HEK293 (cell line): ENCODE data around the gene BTK.

Source experiments
- CTCF ChIA-PET: fragments of 350-600 bp; formaldehyde crosslinking; extraction: SDS; loops from one replicate; lab custom pipeline; 2021; ENCODE audit warnings: antibody characterized with exemption; lab: Yijun Ruan, JAX
- POLR2A ChIA-PET: fragments of 300-600 bp; formaldehyde crosslinking; extraction: SDS; loops from one replicate; lab custom pipeline; 2020; ENCODE audit warnings: antibody characterized with exemption, inconsistent platforms; lab: Yijun Ruan, JAX
- H3K27ac ChIP-seq: fragments of 200-500 bp; sonication (Bioruptor generic); 2 replicates; pipeline ENCODE4 v1.5.1; 2014; ENCODE audit warnings: low read depth, low read length, control low read depth, inconsistent platforms; ENCODE audit errors: extremely low read depth
- H3K36me3 ChIP-seq, 2 experiments: fragments of 200-500 bp in 1 of 2; sonication (Bioruptor generic) in 1 of 2; 1 replicate in 1 of 2; 2 replicates in 1 of 2; pipeline ENCODE4 v1.5.1; 2014 to 2017; ENCODE audit warnings: inconsistent platforms in 2 of 2, low read length in 2 of 2; ENCODE audit not compliant: control insufficient read depth in 2 of 2, insufficient read depth in 1 of 2
- H3K4me1 ChIP-seq: fragments of 200-500 bp; sonication (Bioruptor generic); 2 replicates; pipeline ENCODE4 v1.5.1; 2014; ENCODE audit warnings: mild to moderate bottlenecking, low read length, inconsistent platforms; ENCODE audit not compliant: control insufficient read depth, insufficient read depth
- H3K4me3 ChIP-seq: 2 replicates; pipeline ENCODE4 v1.5.1; 2011; ENCODE audit warnings: low read depth, mild to moderate bottlenecking, control low read depth, low read length, moderate library complexity
- H3K9me3 ChIP-seq: fragments of 200-500 bp; sonication (Bioruptor generic); 2 replicates; pipeline ENCODE4 v1.5.1; 2014; ENCODE audit warnings: low read depth, low read length, inconsistent platforms; ENCODE audit not compliant: control insufficient read depth, insufficient read depth
- BCL11A ChIP-seq: fragments of 450-650 bp; formaldehyde crosslinking; IDR thresholded peaks from 2 replicates; pipeline ENCODE4 v1.5.1; 2016; ENCODE audit warnings: low read depth, missing biosample characterization, missing genetic modification characterization
- HOXA7 ChIP-seq: sonication (generic); formaldehyde crosslinking; IDR thresholded peaks from 2 replicates; pipeline ENCODE4 v1.8.1; 2022; ENCODE audit warnings: missing genetic modification reagents, borderline replicate concordance
- HOXC10 ChIP-seq: sonication (generic); formaldehyde crosslinking; IDR thresholded peaks from 2 replicates; pipeline ENCODE4 v1.8.1; 2023; ENCODE audit warnings: mild to moderate bottlenecking, missing genetic modification reagents
- PRDM1 ChIP-seq: fragments of 450-650 bp; formaldehyde crosslinking; IDR thresholded peaks from 2 replicates; pipeline ENCODE4; 2016; ENCODE audit warnings: missing biosample characterization, missing genetic modification characterization
- ZNF112 ChIP-seq: fragments of 450-650 bp; formaldehyde crosslinking; IDR thresholded peaks from 2 replicates; pipeline ENCODE4 v1.5.0; 2017; ENCODE audit warnings: missing biosample characterization, missing genetic modification characterization
- ZNF138 ChIP-seq: fragments of 450-650 bp; formaldehyde crosslinking; IDR thresholded peaks from 2 replicates; pipeline ENCODE4 v1.5.1; 2016; ENCODE audit warnings: missing biosample characterization, missing genetic modification characterization, borderline replicate concordance
- ZNF175 ChIP-seq: fragments of 450-650 bp; formaldehyde crosslinking; IDR thresholded peaks from 2 replicates; pipeline ENCODE4 v1.5.1; 2016; ENCODE audit warnings: missing biosample characterization, missing genetic modification characterization
- ZNF19 ChIP-seq: fragments of 450-650 bp; formaldehyde crosslinking; IDR thresholded peaks from 2 replicates; pipeline ENCODE4; 2016; ENCODE audit warnings: missing biosample characterization, missing genetic modification characterization, low read depth
- ZNF223 ChIP-seq: fragments of 450-650 bp; formaldehyde crosslinking; IDR thresholded peaks from 2 replicates; pipeline ENCODE4 v1.5.1; 2016; ENCODE audit warnings: missing biosample characterization, missing genetic modification characterization
- ZNF274 ChIP-seq, 2 experiments: fragments of 200-500 bp in 1 of 2; fragments of 450-650 bp in 1 of 2; sonication (Bioruptor generic) in 1 of 2; formaldehyde crosslinking in 1 of 2; IDR thresholded peaks; 2 replicates each; pipeline versions ENCODE4 v1.5.1 to v1.6.1; 2014 to 2016; ENCODE audit warnings: borderline replicate concordance in 1 of 2, inconsistent platforms in 1 of 2, low read length in 1 of 2, missing biosample characterization in 1 of 2, missing genetic modification characterization in 1 of 2
- ZNF366 ChIP-seq: fragments of 450-650 bp; formaldehyde crosslinking; conservative IDR thresholded peaks from 2 replicates; pipeline ENCODE4 v1.5.1; 2016; ENCODE audit warnings: missing biosample characterization, missing genetic modification characterization
- ZNF521 ChIP-seq: fragments of 450-650 bp; formaldehyde crosslinking; IDR thresholded peaks from 2 replicates; pipeline ENCODE4 v1.5.1; 2017; ENCODE audit warnings: missing biosample characterization, mild to moderate bottlenecking, missing genetic modification characterization
- ZNF560 ChIP-seq: fragments of 450-650 bp; formaldehyde crosslinking; IDR thresholded peaks from 2 replicates; pipeline ENCODE4 v1.5.1; 2017; ENCODE audit warnings: missing biosample characterization, missing genetic modification characterization, borderline replicate concordance
- ZNF600 ChIP-seq: fragments of 450-650 bp; formaldehyde crosslinking; IDR thresholded peaks from 2 replicates; pipeline ENCODE4 v1.5.1; 2016; ENCODE audit warnings: missing biosample characterization, missing genetic modification characterization
- ZNF610 ChIP-seq: fragments of 450-650 bp; formaldehyde crosslinking; IDR thresholded peaks from 2 replicates; pipeline ENCODE4 v1.5.1; 2016; ENCODE audit warnings: missing biosample characterization, missing genetic modification characterization, borderline replicate concordance
- ZNF654 ChIP-seq: fragments of 450-650 bp; formaldehyde crosslinking; IDR thresholded peaks from 2 replicates; pipeline ENCODE4 v1.5.1; 2016; ENCODE audit warnings: low read depth, missing biosample characterization, missing genetic modification characterization
- ZNF658 ChIP-seq: fragments of 450-650 bp; formaldehyde crosslinking; IDR thresholded peaks from 2 replicates; pipeline ENCODE4; 2016; ENCODE audit warnings: missing biosample characterization, missing genetic modification characterization
- ZNF677 ChIP-seq: fragments of 450-650 bp; IDR thresholded peaks from 2 replicates; pipeline ENCODE4 v1.5.0; 2018; ENCODE audit warnings: missing biosample characterization, mild to moderate bottlenecking, missing genetic modification characterization, moderate library complexity
- ZNF76 ChIP-seq: fragments of 450-650 bp; formaldehyde crosslinking; IDR thresholded peaks from 2 replicates; pipeline ENCODE4; 2016; ENCODE audit warnings: low read depth, missing biosample characterization, missing genetic modification characterization, borderline replicate concordance
- ZNF837 ChIP-seq: fragments of 450-650 bp; formaldehyde crosslinking; IDR thresholded peaks from 2 replicates; pipeline ENCODE4 v1.5.1; 2016; ENCODE audit warnings: missing biosample characterization, missing genetic modification characterization
- ZSCAN30 ChIP-seq: fragments of 450-650 bp; IDR thresholded peaks from 2 replicates; pipeline ENCODE4 v1.5.1; 2018; ENCODE audit warnings: missing biosample characterization, mild to moderate bottlenecking, missing genetic modification characterization, moderate library complexity
- TF ChIP-seq, protein P1 (sequence below): fragments of 450-650 bp; formaldehyde crosslinking; IDR thresholded peaks from 2 replicates; pipeline ENCODE4 v1.5.1; 2016; ENCODE audit warnings: missing biosample characterization, missing genetic modification characterization

The BTK gene

DNA sequence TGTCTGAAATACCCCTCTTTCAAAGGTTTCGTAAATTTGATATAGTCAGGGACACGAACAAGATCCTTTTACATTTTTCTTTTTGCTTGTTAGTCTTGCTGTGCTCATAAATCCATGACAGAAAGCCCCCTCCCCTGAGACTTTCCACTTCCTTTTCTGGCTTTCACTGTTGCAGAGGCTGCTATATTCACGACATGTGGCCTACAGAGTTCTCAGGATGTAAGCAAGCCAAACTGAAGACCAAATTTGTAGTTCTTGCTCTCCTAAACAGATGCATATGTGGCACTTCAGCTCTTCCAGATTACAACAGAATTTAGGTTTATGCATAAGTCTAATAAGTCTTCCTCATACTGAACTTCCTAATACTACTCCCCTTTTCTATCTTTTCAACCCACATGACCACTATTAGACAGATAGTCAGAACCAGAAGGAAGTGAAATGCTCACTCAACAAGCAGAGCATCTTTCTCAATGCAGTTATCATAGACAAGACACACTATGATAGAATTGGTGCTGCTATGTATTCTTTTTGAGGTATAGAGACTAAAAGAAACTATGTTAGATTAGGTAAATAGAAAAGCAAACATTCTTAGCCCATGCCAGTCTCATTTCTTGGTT is 15.0 kb downstream of the BTK start:
- no peaks in the 10 kb centered on the region for H3K36me3 ChIP-seq
- H3K9me3 ChIP-seq: no peaks in the 10 kb centered on the region
- ChIA-PET CTCF (no interaction called here), POLR2A (no interaction called here)
- H3K4me3 ChIP-seq: no peak overlapping the region
- TF ChIP-seq ZNF610 (tag by site-specific recombination) (no peak), ZNF112 (tag by site-specific recombination) (no peak), ZNF76 (tag by site-specific recombination) (no peak), HOXC10 (CRISPR knock-in tag) (no peak), ZNF654 (no peak), ZNF837 (tag by site-specific recombination) (no peak), BCL11A (tag by site-specific recombination) (no peak), ZNF658 (tag by site-specific recombination) (no peak), ZNF521 (tag by site-specific recombination) (no peak), ZNF274 (IDR thresholded peaks at IDR 0.05; ENCODE audit: low read length) (no peak), ZNF274 (tag by site-specific recombination; IDR thresholded peaks at IDR 0.05; ENCODE audit: borderline replicate concordance) (no peak), HOXA7 (CRISPR knock-in tag) (no peak), ZNF19 (no peak), ZNF175 (no peak), ZNF677 (tag by site-specific recombination) (no peak), ZSCAN30 (tag by site-specific recombination) (no peak)
- TF ChIP-seq, protein P1, sequence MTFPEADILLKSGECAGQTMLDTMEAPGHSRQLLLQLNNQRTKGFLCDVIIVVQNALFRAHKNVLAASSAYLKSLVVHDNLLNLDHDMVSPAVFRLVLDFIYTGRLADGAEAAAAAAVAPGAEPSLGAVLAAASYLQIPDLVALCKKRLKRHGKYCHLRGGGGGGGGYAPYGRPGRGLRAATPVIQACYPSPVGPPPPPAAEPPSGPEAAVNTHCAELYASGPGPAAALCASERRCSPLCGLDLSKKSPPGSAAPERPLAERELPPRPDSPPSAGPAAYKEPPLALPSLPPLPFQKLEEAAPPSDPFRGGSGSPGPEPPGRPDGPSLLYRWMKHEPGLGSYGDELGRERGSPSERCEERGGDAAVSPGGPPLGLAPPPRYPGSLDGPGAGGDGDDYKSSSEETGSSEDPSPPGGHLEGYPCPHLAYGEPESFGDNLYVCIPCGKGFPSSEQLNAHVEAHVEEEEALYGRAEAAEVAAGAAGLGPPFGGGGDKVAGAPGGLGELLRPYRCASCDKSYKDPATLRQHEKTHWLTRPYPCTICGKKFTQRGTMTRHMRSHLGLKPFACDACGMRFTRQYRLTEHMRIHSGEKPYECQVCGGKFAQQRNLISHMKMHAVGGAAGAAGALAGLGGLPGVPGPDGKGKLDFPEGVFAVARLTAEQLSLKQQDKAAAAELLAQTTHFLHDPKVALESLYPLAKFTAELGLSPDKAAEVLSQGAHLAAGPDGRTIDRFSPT (tag by site-specific recombination): no peak
- H3K4me1 ChIP-seq: peaks cover 2% of the 10 kb centered on the region; the same call in 1 of the 2 replicates
- H3K27ac ChIP-seq: no peak overlapping the region

DNA sequence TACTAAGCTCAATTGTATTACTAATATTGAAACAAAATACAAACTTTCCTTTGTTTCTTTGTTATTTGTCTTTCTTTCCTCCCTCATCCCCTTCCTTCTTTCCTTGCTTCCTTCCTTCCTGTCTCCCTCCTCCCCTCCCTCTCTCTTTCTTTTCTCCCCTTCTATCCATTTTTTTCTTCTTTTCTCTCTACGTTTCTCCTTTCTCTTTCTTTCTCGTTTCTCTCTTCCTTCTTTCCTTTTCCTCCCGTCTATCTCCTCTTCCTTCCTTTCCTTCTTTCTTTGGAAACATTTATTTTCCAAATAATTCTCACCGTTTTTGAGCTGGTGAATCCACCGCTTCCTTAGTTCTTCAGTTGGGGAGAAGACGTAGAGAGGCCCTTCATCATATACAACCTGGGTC is 16.3 kb downstream of the BTK start:
- no peak overlapping the region for H3K4me3 ChIP-seq
- no peaks in the 10 kb centered on the region for H3K9me3 ChIP-seq
- no peak overlapping the region for H3K27ac ChIP-seq
- POLR2A ChIA-PET: interaction anchor here (0.6 to 1.6 kb wide), 2 partner anchors 20 to 21 kb away, joined by 3 to 8 read pairs; partner anchors contain the start of gene RPL36A
- TF ChIP-seq ZNF223 (tag by site-specific recombination) (no peak), ZNF138 (tag by site-specific recombination) (no peak), PRDM1 (tag by site-specific recombination) (peak; percentile 83), ZNF366 (peak; percentile 85), ZNF600 (tag by site-specific recombination) (no peak), ZNF560 (tag by site-specific recombination) (no peak)
- H3K4me1 ChIP-seq: peaks cover 2% of the 10 kb centered on the region; the same call in 1 of the 2 replicates
- CTCF ChIA-PET: interaction anchor here (0.6 to 0.9 kb wide), 3 partner anchors 21 to 705 kb away, joined by 3 read pairs; no protein-coding TSS in a partner anchor
- no peaks in the 10 kb centered on the region for H3K36me3 ChIP-seq
